Kidney (tissue), 14 donors: ENCODE data around the gene RIMS1. TPM values are rescaled to one million over a fixed set of nuclear protein-coding genes. Genes with fewer than 3 reads are reported as not detected.

Experiments
- DNase-seq, 5 donors: peaks; one replicate each; pipeline ENCODE4 v3.0.0-alpha.2; 2013 to 2020
- FAIRE-seq: peaks from 2 replicates; lab custom pipeline; 2012; peaks lifted over from hg19 to GRCh38; lab: Jason Lieb, UNC
- H3K27ac ChIP-seq, 2 donors: one replicate each; pipeline ENCODE4 v1.7.0; 2013; ENCODE audit warnings: low read depth in 2 of 2, low read length in 2 of 2, inconsistent platforms in 1 of 2
- H3K27me3 ChIP-seq: one replicate; pipeline ENCODE4 v1.7.1; 2013; ENCODE audit warnings: low read length, inconsistent platforms; ENCODE audit not compliant: control insufficient read depth, insufficient read depth
- H3K36me3 ChIP-seq, 3 donors: one replicate each; pipeline versions ENCODE4 v1.7.0 to v1.7.1; 2013; ENCODE audit warnings: low read length in 3 of 3, control low read depth in 1 of 3, inconsistent platforms in 1 of 3; ENCODE audit not compliant: insufficient read depth in 3 of 3, control insufficient read depth in 2 of 3
- H3K4me1 ChIP-seq, 3 donors: one replicate each; pipeline versions ENCODE4 v1.7.0 to v1.7.1; 2013; ENCODE audit warnings: low read length in 3 of 3, inconsistent platforms in 1 of 3, low read depth in 1 of 3; ENCODE audit not compliant: control insufficient read depth in 2 of 3, insufficient read depth in 2 of 3
- H3K4me3 ChIP-seq, 3 donors: one replicate each; pipeline versions ENCODE4 v1.7.0 to v1.8.1; 2013; ENCODE audit warnings: low read length in 3 of 3, control low read depth in 1 of 3, inconsistent platforms in 1 of 3
- H3K9ac ChIP-seq, 3 donors: one replicate each; pipeline versions ENCODE4 v1.7.0 to v1.7.1; 2013; ENCODE audit warnings: low read length in 3 of 3, control low read depth in 1 of 3, inconsistent platforms in 1 of 3
- H3K9me3 ChIP-seq, 3 donors: one replicate each; pipeline versions ENCODE4 v1.7.0 to v1.7.1; 2013; ENCODE audit warnings: low read length in 3 of 3, control low read depth in 1 of 3, inconsistent platforms in 1 of 3; ENCODE audit not compliant: control insufficient read depth in 2 of 3, insufficient read depth in 1 of 3
- CTCF ChIP-seq: IDR thresholded peaks from 3 replicates; pipeline ENCODE4 v1.5.1; 2012; ENCODE audit warnings: mild to moderate bottlenecking, moderate library complexity, borderline replicate concordance; ENCODE audit not compliant: insufficient read depth; ENCODE audit errors: extremely low read depth
- intact Hi-C: fragments of 100-400 bp; cut with DNase I; formaldehyde crosslinking; loops from one replicate; pipeline ENCODE4 v1.11.1; 2022
- polyA plus RNA-seq: library from polyadenylated mRNA; stranded (reverse); fragments of 350-450 nt; fragmentation: Illumina TruSeq; extraction: RNeasy Lipid Tissue Mini Kit (QIAGEN cat#74804); gene quantifications from one replicate; pipeline ENCODE4 v1.2.3, GENCODE V29; 2014; ENCODE audit warnings: low read depth, low replicate concordance; ENCODE audit not compliant: insufficient read depth
- total RNA-seq: library from RNA; stranded (reverse); fragmentation: NEBNext Ultra II Directional; extraction: Animal tissue kit (Norgen Biotek cat#: 25700); gene quantifications from one replicate; pipeline ENCODE4 v1.2.1, GENCODE V29; 2021
- donor health status: control.
- donor health status: control.
- donor health status: control.
- donor health status: control.
- donor health status: control.
- donor health status: DM: yes; HTN: yes; CAD: no.
- donor health status: Normal renal cell carcinoma (clear cell type).

RIMS1 gene
- total and polyA plus RNA-seq, 2 donors from 2014 or later = 4.5 TPM; not detected in 1

GRCh38 chr6:72182337-72183246 is 296.2 kb downstream of the RIMS1 start:
- Histone ChIP-seq H3K9ac (no peak overlapping the region), H3K9me3 (no peaks in the 10 kb centered on the region), H3K27me3 (peaks cover 7% of the 10 kb centered on the region), H3K36me3 (no peaks in the 10 kb centered on the region), H3K4me3 (peak overlapping the region; percentile 7 to 48 (median 21)), H3K27ac (no peak overlapping the region), H3K4me1 (no peaks in the 10 kb centered on the region)
- intact Hi-C loops = no loop called here
- DNase-seq = peak in 4 of 5 donors; percentile 68 to 76 (median 75)
- TF ChIP-seq CTCF = no peak
- FAIRE-seq = no peak

- Histone ChIP-seq H3K9ac (no peak overlapping the region), H3K4me3 (no peak overlapping the region), H3K27me3 (no peaks in the 10 kb centered on the region), H3K4me1 (no peaks in the 10 kb centered on the region), H3K9me3 (no peaks in the 10 kb centered on the region), H3K36me3 (no peaks in the 10 kb centered on the region), H3K27ac (no peak overlapping the region)
- no peak for TF ChIP-seq CTCF
- no peak for DNase-seq
- intact Hi-C loops = no loop called here
- FAIRE-seq = no peak
These were observed 317.6 kb downstream of the RIMS1 start for GRCh38 chr6:72203983-72204382.

GRCh38 chr6:72205500-72205899 is 319.1 kb downstream of the RIMS1 start:
- TF ChIP-seq CTCF = no peak
- Histone ChIP-seq H3K4me3 (no peak overlapping the region), H3K36me3 (no peaks in the 10 kb centered on the region), H3K9ac (no peak overlapping the region), H3K27ac (no peak overlapping the region), H3K9me3 (no peaks in the 10 kb centered on the region), H3K27me3 (no peaks in the 10 kb centered on the region), H3K4me1 (no peaks in the 10 kb centered on the region)
- intact Hi-C loops = no loop called here
- DNase-seq (no peak), FAIRE-seq (no peak)
